GM23248 (cell line): ENCODE results near the gene CDK14. TPM values are rescaled to one million over a fixed set of nuclear protein-coding genes. Genes with fewer than 3 reads are reported as not detected.

Source experiments
- DNase-seq: peaks from one replicate; pipeline ENCODE4 v3.0.0-alpha.2; 2015
- H2AFZ ChIP-seq: fragments of 200-600 bp; sonication (generic); 2 replicates; pipeline ENCODE4 v1.6.1; 2016; ENCODE audit warnings: antibody characterized with exemption
- H3F3A ChIP-seq: fragments of 200-600 bp; sonication (generic); 2 replicates; pipeline ENCODE4 v1.6.1; 2016; ENCODE audit warnings: mild to moderate bottlenecking, antibody characterized with exemption, mixed run types; ENCODE audit not compliant: insufficient read depth
- H3K27ac ChIP-seq: fragments of 200-600 bp; sonication (generic); 2 replicates; pipeline ENCODE4 v1.5.1; 2016; ENCODE audit warnings: mild to moderate bottlenecking
- H3K27me3 ChIP-seq: fragments of 200-600 bp; sonication (generic); replicated peaks from 2 replicates; pipeline ENCODE4 v1.6.1; 2016; ENCODE audit warnings: mild to moderate bottlenecking; ENCODE audit not compliant: insufficient read depth
- H3K36me3 ChIP-seq: fragments of 200-600 bp; sonication (generic); 2 replicates; pipeline ENCODE4 v1.6.1; 2016; ENCODE audit warnings: low read depth, mild to moderate bottlenecking
- H3K4me1 ChIP-seq: fragments of 200-600 bp; sonication (generic); 2 replicates; pipeline ENCODE4 v1.6.1; 2016; ENCODE audit warnings: mild to moderate bottlenecking; ENCODE audit not compliant: insufficient read depth
- H3K4me2 ChIP-seq: fragments of 200-600 bp; sonication (generic); one replicate; pipeline ENCODE4 v1.6.1; 2016; ENCODE audit warnings: mild to moderate bottlenecking; ENCODE audit not compliant: unreplicated experiment
- H3K4me3 ChIP-seq: fragments of 200-600 bp; sonication (generic); 2 replicates; pipeline ENCODE4 v1.5.1; 2016; ENCODE audit warnings: mild to moderate bottlenecking
- H3K79me2 ChIP-seq: fragments of 200-600 bp; sonication (generic); 2 replicates; pipeline ENCODE4 v1.6.1; 2016; ENCODE audit warnings: mild to moderate bottlenecking; ENCODE audit not compliant: insufficient read depth
- H3K9ac ChIP-seq: fragments of 200-600 bp; sonication (generic); 2 replicates; pipeline ENCODE4 v1.6.1; 2016; ENCODE audit warnings: mild to moderate bottlenecking
- H3K9me2 ChIP-seq: fragments of 200-600 bp; sonication (generic); 2 replicates; pipeline ENCODE4 v1.6.1; 2016; ENCODE audit warnings: mixed run types, mild to moderate bottlenecking, moderate library complexity; ENCODE audit not compliant: insufficient read depth
- H3K9me3 ChIP-seq: fragments of 200-600 bp; sonication (generic); one replicate; pipeline ENCODE4 v1.6.1; 2017; ENCODE audit warnings: low read depth
- H4K20me1 ChIP-seq: fragments of 200-600 bp; sonication (generic); 2 replicates; pipeline ENCODE4 v1.6.0; 2016; ENCODE audit not compliant: insufficient read depth
- EZH2 ChIP-seq: fragments of 200-600 bp; sonication (generic); IDR thresholded peaks from 2 replicates; pipeline ENCODE4 v1.6.1; 2018; ENCODE audit warnings: antibody characterized with exemption, mild to moderate bottlenecking; ENCODE audit not compliant: insufficient read depth, poor library complexity, severe bottlenecking
- EZH2phosphoT487 ChIP-seq: fragments of 200-600 bp; sonication (generic); IDR thresholded peaks from 2 replicates; pipeline ENCODE4 v1.6.1; 2018; ENCODE audit warnings: antibody characterized with exemption, moderate library complexity, mild to moderate bottlenecking, low read depth; ENCODE audit not compliant: insufficient read depth
- WGBS, 2 experiments: methylation state at CpG; one replicate each; pipeline ENCODE4 v1.1.6; 2015 to 2017; ENCODE audit warnings: low lambda C conversion rate in 2 of 2, low coverage in 1 of 2; ENCODE audit errors: missing lambda C conversion rate in 2 of 2; 5-methylcytosine and 5-hydroxymethylcytosine counted together
- in situ Hi-C: fragments of 300-500 bp; cut with MboI; formaldehyde crosslinking; loops from 2 replicates; pipeline ENCODE4 v1.15.0; 2020
- polyA plus RNA-seq: library from polyadenylated mRNA; unstranded; fragments of >200 nt; fragmentation: Nextera tagmentation; extraction: Ambion mirVana; gene quantifications from 2 replicates; pipeline ENCODE4 v1.2.1, GENCODE V29; 2016
- total RNA-seq: library from RNA; depleted of rRNA; stranded (reverse); fragments of >200 nt; shearing (Covaris generic); gene quantifications from 2 replicates; pipeline ENCODE4 v1.2.3, GENCODE V29; 2014

CDK14 gene
- total and polyA plus RNA-seq, 2 experiments from 2014 or later: 19.9 to 21.2 TPM

GRCh38 chr7:90720984-90721760, 125.1 kb downstream of the CDK14 start:
- peak overlapping the region; percentile 27; the same call in 1 of the 2 replicates for H3K4me3 ChIP-seq
- no peaks in the 10 kb centered on the region for H3K36me3 ChIP-seq
- peak overlapping the region; percentile 11 for H3K9ac ChIP-seq
- peak overlapping the region; percentile 44 for H3K27ac ChIP-seq
- peak overlapping the region; percentile 2; the same call in 1 of the 2 replicates for H2AFZ ChIP-seq
- peaks cover 48% of the 10 kb centered on the region for H3K4me1 ChIP-seq
- TF ChIP-seq EZH2phosphoT487 (no peak), EZH2 (no peak)
- no peaks in the 10 kb centered on the region; the same call in 1 of the 2 replicates for H3K9me2 ChIP-seq
- H3K79me2 ChIP-seq: peaks cover 93% of the 10 kb centered on the region
- H4K20me1 ChIP-seq: no peaks in the 10 kb centered on the region
- peak overlapping the region; percentile 77 for H3K4me2 ChIP-seq
- H3F3A ChIP-seq: peaks cover 25% of the 10 kb centered on the region
- no peaks in the 10 kb centered on the region for H3K27me3 ChIP-seq
- DNase-seq: peak; percentile 77
- WGBS, 2 experiments: 15 to 19% methylated on average over 4 of the region's 4 CpGs
- in situ Hi-C loops: no loop called here
- no peaks in the 10 kb centered on the region for H3K9me3 ChIP-seq

- Histone ChIP-seq H3K36me3 (no peaks in the 10 kb centered on the region), H4K20me1 (no peaks in the 10 kb centered on the region), H3K79me2 (peaks cover 85% of the 10 kb centered on the region), H3K9me3 (no peaks in the 10 kb centered on the region), H3K9ac (no peak overlapping the region), H3K4me1 (peaks cover 53% of the 10 kb centered on the region), H2AFZ (peak overlapping the region; percentile 2; the same call in 1 of the 2 replicates), H3K27me3 (no peaks in the 10 kb centered on the region), H3K9me2 (no peaks in the 10 kb centered on the region; the same call in 1 of the 2 replicates), H3K27ac (peak overlapping the region; percentile 44; the same call in 1 of the 2 replicates), H3K4me2 (peak overlapping the region; percentile 77), H3K4me3 (no peak overlapping the region), H3F3A (peaks cover 32% of the 10 kb centered on the region)
- no peak for TF ChIP-seq EZH2
- no peak for TF ChIP-seq EZH2phosphoT487
- WGBS, 2 experiments: 97 to 100% methylated on average over 7 of the region's 7 CpGs
- no peak for DNase-seq
- in situ Hi-C loops: no loop called here
These were observed 125.8 kb downstream of the CDK14 start for GRCh38 chr7:90721869-90722431.

- no peak overlapping the region for H3K4me3 ChIP-seq
- peaks cover 44% of the 10 kb centered on the region for H3F3A ChIP-seq
- no peaks in the 10 kb centered on the region; the same call in 1 of the 2 replicates for H3K36me3 ChIP-seq
- H3K9me3 ChIP-seq: no peaks in the 10 kb centered on the region
- no peaks in the 10 kb centered on the region; the same call in 1 of the 2 replicates for H3K9me2 ChIP-seq
- H3K27me3 ChIP-seq: no peaks in the 10 kb centered on the region
- TF ChIP-seq EZH2 (no peak), EZH2phosphoT487 (no peak)
- no peaks in the 10 kb centered on the region for H4K20me1 ChIP-seq
- H2AFZ ChIP-seq: no peak overlapping the region
- DNase-seq: no peak
- WGBS, 2 experiments: 99 to 100% methylated on average over 2 of the region's 2 CpGs
- in situ Hi-C loops: no loop called here
- no peak overlapping the region for H3K9ac ChIP-seq
- H3K4me1 ChIP-seq: peaks cover 58% of the 10 kb centered on the region
- peaks cover 81% of the 10 kb centered on the region for H3K79me2 ChIP-seq
- H3K4me2 ChIP-seq: no peak overlapping the region
- no peak overlapping the region for H3K27ac ChIP-seq
These were observed 127.1 kb downstream of the CDK14 start for GRCh38 chr7:90723233-90723632.

- in situ Hi-C loops: no loop called here
- Histone ChIP-seq H2AFZ (no peak overlapping the region), H3K4me3 (no peak overlapping the region), H3K27me3 (no peaks in the 10 kb centered on the region), H3K4me1 (peaks cover 62% of the 10 kb centered on the region), H3K36me3 (no peaks in the 10 kb centered on the region; the same call in 1 of the 2 replicates), H3K9ac (no peak overlapping the region), H4K20me1 (no peaks in the 10 kb centered on the region), H3F3A (peaks cover 50% of the 10 kb centered on the region), H3K4me2 (no peak overlapping the region), H3K79me2 (peaks cover 81% of the 10 kb centered on the region), H3K9me3 (no peaks in the 10 kb centered on the region), H3K9me2 (no peaks in the 10 kb centered on the region; the same call in 1 of the 2 replicates), H3K27ac (no peak overlapping the region)
- no peak for DNase-seq
- TF ChIP-seq EZH2phosphoT487 (no peak), EZH2 (no peak)
These were observed 127.7 kb downstream of the CDK14 start for GRCh38 chr7:90723866-90724265.
